GM23338 (cell line): Measurements from ENCODE around the gene NPAS3. TPM values are rescaled to one million over a fixed set of nuclear protein-coding genes. Genes with fewer than 3 reads are reported as not detected.

Experiments
- ATAC-seq: fragments of 200-7000 bp; cut with Tn5 transposase; 3 replicates; pipeline ENCODE4 v1.9.1; 2020
- DNase-seq: peaks from one replicate; pipeline ENCODE4 v3.0.0-alpha.2; 2015; ENCODE audit warnings: low spot score
- H2AFZ ChIP-seq: fragments of 200-600 bp; sonication (generic); 2 replicates; pipeline ENCODE4 v1.8.0; 2016; ENCODE audit warnings: antibody characterized with exemption, mild to moderate bottlenecking, moderate library complexity
- H3F3A ChIP-seq: fragments of 200-600 bp; sonication (generic); replicated peaks from 2 replicates; pipeline ENCODE4 v1.8.0; 2017; ENCODE audit warnings: antibody characterized with exemption, mixed run types, low read depth
- H3K27ac ChIP-seq: fragments of 200-600 bp; sonication (generic); 2 replicates; pipeline ENCODE4 v1.6.1; 2016; ENCODE audit warnings: low read depth
- H3K27me3 ChIP-seq: fragments of 200-600 bp; sonication (generic); 2 replicates; pipeline ENCODE4 v1.8.0; 2016; ENCODE audit warnings: mild to moderate bottlenecking, mixed run types, moderate library complexity; ENCODE audit not compliant: insufficient read depth
- H3K36me3 ChIP-seq: fragments of 200-600 bp; sonication (generic); 2 replicates; pipeline ENCODE4 v1.8.0; 2016; ENCODE audit warnings: mild to moderate bottlenecking; ENCODE audit not compliant: insufficient read depth
- H3K4me1 ChIP-seq: fragments of 200-600 bp; sonication (generic); 2 replicates; pipeline ENCODE4 v1.8.0; 2016; ENCODE audit warnings: mild to moderate bottlenecking, moderate library complexity; ENCODE audit not compliant: insufficient read depth
- H3K4me2 ChIP-seq: fragments of 200-600 bp; sonication (generic); 2 replicates; pipeline ENCODE4 v1.7.1; 2017; ENCODE audit warnings: mixed run types
- H3K4me3 ChIP-seq: fragments of 200-600 bp; sonication (generic); 2 replicates; pipeline ENCODE4 v1.6.1; 2016; ENCODE audit warnings: mixed run types
- H3K79me2 ChIP-seq: fragments of 200-600 bp; sonication (generic); replicated peaks from 2 replicates; pipeline ENCODE4 v1.8.0; 2017; ENCODE audit warnings: mild to moderate bottlenecking; ENCODE audit not compliant: insufficient read depth
- H3K9me2 ChIP-seq: fragments of 200-600 bp; sonication (generic); 2 replicates; pipeline ENCODE4 v1.8.0; 2017; ENCODE audit not compliant: insufficient read depth
- H4K20me1 ChIP-seq: fragments of 200-600 bp; sonication (generic); replicated peaks from 2 replicates; pipeline ENCODE4 v1.8.0; 2017; ENCODE audit warnings: mild to moderate bottlenecking; ENCODE audit not compliant: insufficient read depth
- H3K27ac Mint-ChIP-seq: 2 replicates; pipeline ENCODE4 v1.8.0; 2020; ENCODE audit warnings: inconsistent platforms, mild to moderate bottlenecking, moderate library complexity, mixed read lengths
- H3K27me3 Mint-ChIP-seq: 3 replicates; pipeline ENCODE4 v1.8.0; 2022; ENCODE audit warnings: low read depth, mild to moderate bottlenecking, moderate library complexity, mixed read lengths, inconsistent platforms; ENCODE audit not compliant: insufficient read depth, poor library complexity
- H3K36me3 Mint-ChIP-seq: 3 replicates; pipeline ENCODE4 v1.8.0; 2021; ENCODE audit warnings: low read depth, mild to moderate bottlenecking, inconsistent platforms, moderate library complexity, mixed read lengths
- H3K4me1 Mint-ChIP-seq: 3 replicates; pipeline ENCODE4 v1.8.0; 2020; ENCODE audit warnings: mild to moderate bottlenecking, inconsistent platforms, mixed read lengths
- H3K4me3 Mint-ChIP-seq: 3 replicates; pipeline ENCODE4 v1.8.0; 2021; ENCODE audit warnings: moderate library complexity, mild to moderate bottlenecking, inconsistent platforms, mixed read lengths
- H3K9me3 Mint-ChIP-seq: 3 replicates; pipeline ENCODE4 v1.8.0; 2020; ENCODE audit warnings: moderate library complexity, mild to moderate bottlenecking, inconsistent platforms, mixed read lengths
- CREB1 ChIP-seq: fragments of 250-450 bp; sonication (Bioruptor Pico); IDR thresholded peaks from 2 replicates; pipeline ENCODE4 v1.5.0; 2020; ENCODE audit warnings: low read depth, mild to moderate bottlenecking, moderate library complexity
- ETS1 ChIP-seq: IDR thresholded peaks from 2 replicates; pipeline ENCODE4 v1.6.1; 2016; ENCODE audit warnings: antibody characterized with exemption
- JUNB ChIP-seq: IDR thresholded peaks from one replicate; pipeline ENCODE4 v1.6.1; 2016; ENCODE audit warnings: antibody characterized with exemption; ENCODE audit not compliant: unreplicated experiment
- POLR2AphosphoS5 ChIP-seq: IDR thresholded peaks from 2 replicates; pipeline ENCODE4 v1.6.1; 2016; ENCODE audit warnings: antibody characterized with exemption, low read depth
- STAT1 ChIP-seq: IDR thresholded peaks from one replicate; pipeline ENCODE4 v1.6.1; 2016; ENCODE audit warnings: antibody characterized with exemption; ENCODE audit not compliant: unreplicated experiment
- ZNF331 ChIP-seq: fragments of 250-450 bp; sonication (Bioruptor Pico); IDR thresholded peaks from 2 replicates; pipeline ENCODE4 v1.5.0; 2020; ENCODE audit warnings: low read depth, mild to moderate bottlenecking, moderate library complexity
- ZNF462 ChIP-seq: fragments of 250-450 bp; sonication (Bioruptor Pico); IDR thresholded peaks from 2 replicates; pipeline ENCODE4 v1.5.0; 2020; ENCODE audit warnings: mild to moderate bottlenecking, moderate library complexity
- polyA plus RNA-seq: library from polyadenylated mRNA; unstranded; fragments of >200 nt; fragmentation: Nextera tagmentation; extraction: Ambion mirVana; gene quantifications from 2 replicates; pipeline ENCODE4 v1.2.1, GENCODE V29; 2016
- total RNA-seq: library from RNA; depleted of rRNA; stranded (reverse); fragments of >200 nt; shearing (Covaris generic); gene quantifications from 2 replicates; pipeline ENCODE4 v1.2.3, GENCODE V29; 2014

NPAS3 gene
- total and polyA plus RNA-seq, 2 experiments from 2014 or later = 0.17 to 0.19 TPM

- no peak for TF ChIP-seq ZNF462 (CRISPR knock-in tag)
- TF ChIP-seq JUNB = no peak
These were observed 2.3 kb downstream of the NPAS3 start (continued) for GRCh38 chr14:32940711-32941667.

DNA sequence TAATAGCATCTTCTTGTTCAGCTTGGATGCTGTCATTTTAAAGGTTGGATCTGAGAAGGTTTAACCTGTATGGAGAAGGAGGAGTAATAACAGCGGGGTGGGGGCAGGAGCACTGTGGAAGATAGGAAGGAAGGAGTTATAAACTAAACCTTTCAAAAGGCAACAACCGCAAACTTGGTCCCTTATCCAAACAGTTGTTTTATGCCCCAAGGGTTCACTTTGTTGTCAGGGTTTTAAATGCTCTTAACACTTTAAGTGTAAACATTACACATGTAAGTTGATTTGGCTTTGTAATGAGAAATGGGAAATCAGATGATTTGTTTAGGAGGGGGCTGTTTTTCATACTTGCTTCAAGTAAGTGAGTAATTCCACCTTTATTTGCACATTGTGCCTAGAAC is 3.0 kb downstream of the NPAS3 start:
- H3K4me1 ChIP-seq = peaks cover 27% of the 10 kb centered on the region
- H4K20me1 ChIP-seq = peaks cover 3% of the 10 kb centered on the region; the same call in 1 of the 2 replicates
- no peak overlapping the region for H3K4me2 ChIP-seq
- Mint-ChIP-seq H3K9me3 (peaks cover 3% of the 10 kb centered on the region; the same call in 2 of the 3 replicates), H3K36me3 (no peaks in the 10 kb centered on the region; the same call in 2 of the 3 replicates), H3K4me1 (peaks cover 23% of the 10 kb centered on the region), H3K27me3 (peaks cover 25% of the 10 kb centered on the region), H3K4me3 (no peak overlapping the region), H3K27ac (no peak overlapping the region)
- no peak overlapping the region for H2AFZ ChIP-seq
- 0 out of 2 replicates have a peak, but pooled peaks cover 7% of the 10 kb centered on the region for H3F3A ChIP-seq
- H3K27ac ChIP-seq = no peak overlapping the region
- H3K79me2 ChIP-seq = no peaks in the 10 kb centered on the region
- H3K36me3 ChIP-seq = no peaks in the 10 kb centered on the region
- H3K9me2 ChIP-seq = no peaks in the 10 kb centered on the region
- H3K4me3 ChIP-seq = no peak overlapping the region
- H3K27me3 ChIP-seq = peaks cover 48% of the 10 kb centered on the region
- no peak for ATAC-seq
- DNase-seq = no peak
- no peak for TF ChIP-seq POLR2AphosphoS5
- TF ChIP-seq ETS1 = no peak
- no peak for TF ChIP-seq ZNF462 (CRISPR knock-in tag)
- TF ChIP-seq CREB1 (CRISPR knock-in tag) = no peak
- no peak for TF ChIP-seq ZNF331 (CRISPR knock-in tag)
- TF ChIP-seq STAT1 = no peak
- TF ChIP-seq JUNB = no peak
